ENCODE data around the gene PRKAG1.

PRKAG1 gene

DNA sequence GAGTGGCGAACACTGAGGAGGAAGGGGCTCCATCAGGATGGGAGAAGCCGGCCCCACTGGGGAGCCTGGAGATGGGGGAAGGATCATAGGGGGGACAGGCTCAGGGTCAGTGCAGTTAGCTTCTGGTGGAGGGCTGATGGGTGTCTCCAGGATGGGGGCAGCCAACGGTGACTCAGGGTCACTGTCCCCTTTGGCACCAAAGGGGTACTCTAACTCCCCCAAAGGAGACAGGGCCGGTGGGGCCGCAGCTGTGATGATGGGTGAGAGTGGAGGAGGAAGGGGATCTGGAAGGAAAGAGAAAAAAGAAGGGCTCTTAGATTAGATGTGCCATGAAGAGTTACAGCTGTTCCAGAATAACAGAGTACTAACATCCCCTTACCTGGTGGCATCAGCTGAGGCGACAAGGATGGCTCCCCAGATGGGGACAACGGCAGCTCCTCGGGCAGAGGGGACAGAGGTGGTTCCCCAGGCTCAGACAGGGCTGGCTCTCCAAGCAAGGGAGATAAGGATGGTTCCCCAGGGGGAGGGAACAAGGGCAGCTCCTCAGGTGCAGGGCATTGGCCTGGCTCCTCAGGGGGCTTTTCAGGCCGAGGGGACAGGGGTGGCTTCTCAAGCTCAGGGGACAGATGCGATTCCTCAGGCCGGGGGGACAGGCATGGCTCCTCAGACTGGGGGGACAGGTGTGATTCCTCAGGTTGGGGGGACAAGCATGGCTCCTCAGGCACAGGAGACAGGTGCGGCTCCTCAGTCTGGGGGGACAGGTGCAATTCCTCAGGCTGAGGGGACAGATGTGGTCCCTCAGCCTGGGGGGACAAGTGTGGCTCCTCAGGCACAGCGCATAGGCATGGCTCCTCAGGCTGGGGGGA lies 32.2 kb upstream of the PRKAG1 start:
- TF ChIP-seq, protein P1, sequence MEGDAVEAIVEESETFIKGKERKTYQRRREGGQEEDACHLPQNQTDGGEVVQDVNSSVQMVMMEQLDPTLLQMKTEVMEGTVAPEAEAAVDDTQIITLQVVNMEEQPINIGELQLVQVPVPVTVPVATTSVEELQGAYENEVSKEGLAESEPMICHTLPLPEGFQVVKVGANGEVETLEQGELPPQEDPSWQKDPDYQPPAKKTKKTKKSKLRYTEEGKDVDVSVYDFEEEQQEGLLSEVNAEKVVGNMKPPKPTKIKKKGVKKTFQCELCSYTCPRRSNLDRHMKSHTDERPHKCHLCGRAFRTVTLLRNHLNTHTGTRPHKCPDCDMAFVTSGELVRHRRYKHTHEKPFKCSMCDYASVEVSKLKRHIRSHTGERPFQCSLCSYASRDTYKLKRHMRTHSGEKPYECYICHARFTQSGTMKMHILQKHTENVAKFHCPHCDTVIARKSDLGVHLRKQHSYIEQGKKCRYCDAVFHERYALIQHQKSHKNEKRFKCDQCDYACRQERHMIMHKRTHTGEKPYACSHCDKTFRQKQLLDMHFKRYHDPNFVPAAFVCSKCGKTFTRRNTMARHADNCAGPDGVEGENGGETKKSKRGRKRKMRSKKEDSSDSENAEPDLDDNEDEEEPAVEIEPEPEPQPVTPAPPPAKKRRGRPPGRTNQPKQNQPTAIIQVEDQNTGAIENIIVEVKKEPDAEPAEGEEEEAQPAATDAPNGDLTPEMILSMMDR (IDR thresholded peaks at IDR 0.05; ENCODE audit: insufficient read depth, low read length, missing control alignments), result no peak
- no peak overlapping the region for H3K4me3 ChIP-seq (ENCODE audit: low read depth, low read length)
- ChIA-PET POLR2A (interaction anchor here (1.3 kb wide), 1 partner anchor 79 kb away, joined by 3 read pairs; no protein-coding TSS in a partner anchor), CTCF (interaction anchor here (0.6 to 5.1 kb wide), 3 partner anchors 8 to 26 kb away, joined by 3 to 43 read pairs (median 4); no protein-coding TSS in a partner anchor)
- DNase-seq (ENCODE audit: low read depth, low spot score), result no peak

DNA sequence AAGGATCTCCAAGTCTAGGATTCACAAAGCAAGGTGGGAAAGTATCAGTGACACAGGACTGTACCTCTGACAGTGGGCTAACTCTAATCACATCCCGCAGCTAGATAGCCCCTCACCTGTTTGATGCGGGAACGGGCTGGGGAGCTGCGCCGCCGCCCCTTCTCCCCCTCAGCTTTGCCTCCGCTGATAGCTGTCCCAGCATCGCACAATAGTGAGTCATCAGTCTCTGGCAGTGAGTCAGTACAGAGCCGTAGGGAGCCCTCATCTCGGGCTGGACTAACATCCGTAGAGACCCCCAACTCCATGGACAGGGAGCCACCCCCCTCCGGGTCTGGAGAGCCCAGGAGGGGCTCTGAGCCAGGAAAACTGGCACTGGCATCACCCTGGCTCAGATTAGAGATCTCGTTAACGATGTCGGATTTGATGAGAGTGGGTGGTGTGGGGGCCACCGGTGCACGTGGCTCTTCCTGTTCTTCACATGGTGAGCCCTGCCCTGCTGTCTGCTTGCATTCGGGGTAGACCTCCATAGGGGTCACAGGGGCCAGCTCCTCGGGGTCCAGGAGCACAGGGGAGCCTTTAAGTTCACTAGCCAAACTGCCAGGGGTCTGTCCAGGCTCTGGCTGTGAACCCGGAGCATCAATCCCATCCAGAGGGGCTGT lies 31.1 kb upstream of the PRKAG1 start:
- no peak for DNase-seq (ENCODE audit: low read depth, low spot score)
- no peak overlapping the region for H3K4me3 ChIP-seq (ENCODE audit: low read depth, low read length)
- TF ChIP-seq, protein P1 (IDR thresholded peaks at IDR 0.05; ENCODE audit: insufficient read depth, low read length, missing control alignments), result no peak
- ChIA-PET CTCF (interaction anchor here (1.6 to 7.4 kb wide), 3 partner anchors 13 to 40 kb away, joined by 3 to 68 read pairs (median 43); no protein-coding TSS in a partner anchor), POLR2A (interaction anchor here (1.3 kb wide), 1 partner anchor 80 kb away, joined by 3 read pairs; no protein-coding TSS in a partner anchor)

DNA sequence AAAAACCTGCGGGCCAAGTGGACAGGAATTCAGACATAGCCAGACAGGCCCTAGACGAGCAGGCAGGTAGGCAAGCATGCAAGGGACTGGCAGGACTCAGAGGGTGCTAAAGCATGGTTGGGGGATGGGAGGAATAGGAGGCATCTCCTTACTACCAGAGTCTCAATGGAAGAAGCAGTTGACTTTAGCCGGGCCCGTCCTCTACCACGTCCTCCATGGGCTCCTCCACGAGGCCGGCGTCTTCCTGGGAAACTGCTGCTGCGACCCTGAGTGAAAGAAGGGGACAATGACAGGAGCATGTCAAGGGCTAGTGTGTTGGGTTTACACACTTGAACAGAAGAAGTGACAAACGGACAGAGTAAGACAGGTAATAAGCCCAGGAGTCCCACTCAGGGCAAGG lies 30.4 kb upstream of the PRKAG1 start:
- CTCF ChIA-PET, result interaction anchor here (0.7 to 7.4 kb wide), 7 partner anchors 9 to 72 kb away, joined by 3 to 68 read pairs (median 3); no protein-coding TSS in a partner anchor

DNA sequence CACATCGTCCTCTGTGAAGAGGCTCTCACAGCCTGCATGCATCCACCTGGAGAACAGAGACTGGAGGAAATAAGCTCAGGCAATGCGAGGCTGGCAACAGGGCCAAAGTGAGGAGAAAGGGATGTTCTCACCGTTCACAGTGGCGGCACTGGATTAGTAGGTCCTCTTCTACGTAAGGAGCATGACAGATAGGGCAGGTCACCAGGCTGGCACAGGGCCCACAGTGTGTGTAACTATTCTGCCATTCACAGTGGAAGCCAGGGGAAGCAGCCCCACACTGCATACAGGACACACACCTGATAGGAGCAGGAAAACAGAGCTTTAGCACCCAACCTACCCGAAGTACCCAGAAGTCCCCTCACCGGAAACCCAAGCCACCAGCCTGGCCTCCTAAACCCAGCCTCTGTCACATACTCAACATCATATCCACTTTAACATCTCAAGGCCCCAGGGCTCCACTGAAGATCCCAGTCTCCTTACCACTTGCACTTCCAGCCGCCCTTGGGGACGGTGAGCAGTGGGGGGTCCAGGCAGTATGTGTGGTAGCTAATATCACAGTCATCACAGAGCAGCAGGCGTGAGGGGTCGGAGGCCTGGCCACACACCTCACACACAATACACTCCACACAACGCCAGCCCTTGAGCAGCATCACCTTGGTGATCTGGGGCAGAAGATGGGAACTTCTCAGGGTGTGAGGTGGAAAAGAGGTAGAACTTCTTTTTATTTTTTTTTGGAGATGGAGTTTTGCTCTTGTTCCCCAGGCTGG lies 27.7 kb upstream of the PRKAG1 start:
- TF ChIP-seq, protein P1 (IDR thresholded peaks at IDR 0.05; ENCODE audit: insufficient read depth, low read length, missing control alignments), result no peak
- CTCF ChIA-PET, result interaction anchor here (0.8 to 7.4 kb wide), 7 partner anchors 10 to 67 kb away, joined by 3 to 68 read pairs (median 17); partner anchors contain the start of gene RHEBL1
- POLR2A ChIA-PET, result no interaction called here
- DNase-seq (ENCODE audit: low read depth, low spot score), result no peak
- no peak overlapping the region for H3K4me3 ChIP-seq (ENCODE audit: low read depth, low read length)

More for the DNA sequence above, 30.4 kb upstream of the PRKAG1 start:
- TF ChIP-seq, protein P1 (IDR thresholded peaks at IDR 0.05; ENCODE audit: insufficient read depth, low read length, missing control alignments), result no peak
- no peak overlapping the region for H3K4me3 ChIP-seq (ENCODE audit: low read depth, low read length)
- POLR2A ChIA-PET, result interaction anchor here (0.7 kb wide), 1 partner anchor 82 kb away, joined by 3 read pairs; no protein-coding TSS in a partner anchor
- no peak for DNase-seq (ENCODE audit: low read depth, low spot score)

DNA sequence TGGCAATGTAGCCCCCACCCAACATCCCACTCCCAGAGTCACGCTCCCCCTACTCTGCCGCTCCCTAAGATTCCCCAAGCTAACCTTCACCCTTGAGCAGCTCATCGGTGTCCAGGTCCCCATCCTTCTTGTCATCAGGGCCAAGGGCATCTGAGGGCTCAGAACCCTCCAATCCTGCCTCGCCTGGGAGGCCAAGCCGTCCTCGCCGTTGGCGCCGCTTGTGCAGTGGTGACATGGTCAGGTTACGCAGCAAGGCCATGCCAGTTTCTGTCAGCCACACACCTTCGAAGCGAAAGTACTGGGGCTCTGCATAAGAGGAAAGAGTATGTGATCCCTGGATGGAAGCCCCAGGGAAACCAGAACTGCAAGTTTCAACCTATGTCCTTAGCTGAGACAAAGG lies 26.1 kb upstream of the PRKAG1 start:
- ChIA-PET POLR2A (no interaction called here), CTCF (interaction anchor here (2.1 to 7.4 kb wide), 6 partner anchors 8 to 24 kb away, joined by 5 to 68 read pairs (median 32); no protein-coding TSS in a partner anchor)
- DNase-seq (ENCODE audit: low read depth, low spot score), result no peak
- no peak overlapping the region for H3K4me3 ChIP-seq (ENCODE audit: low read depth, low read length)
- TF ChIP-seq, protein P1 (IDR thresholded peaks at IDR 0.05; ENCODE audit: insufficient read depth, low read length, missing control alignments), result no peak

All from AG04449 (cell line).